Activated CD8-positive, alpha-beta memory T cell treated with anti-CD3 and anti-CD28 coated beads, Interleukin-2, amount 50 U/mL, for 24 hours (primary cell): ENCODE measurements around the gene ZBTB5.
A peak's percentile ranks its signal among the peaks of the same experiment; 100 is the strongest.

Experiments used
- DNase-seq: peaks from one replicate; pipeline ENCODE4 v3.0.0-alpha.2; 2020; ENCODE audit errors: extremely low read depth

Gene ZBTB5

GRCh38 chr9:37424686-37425297 is 40.5 kb downstream of the ZBTB5 start:
- no peak for DNase-seq

- no peak for DNase-seq
Measured at GRCh38 chr9:37424204-37424685, 41.0 kb downstream of the ZBTB5 start.

DNA sequence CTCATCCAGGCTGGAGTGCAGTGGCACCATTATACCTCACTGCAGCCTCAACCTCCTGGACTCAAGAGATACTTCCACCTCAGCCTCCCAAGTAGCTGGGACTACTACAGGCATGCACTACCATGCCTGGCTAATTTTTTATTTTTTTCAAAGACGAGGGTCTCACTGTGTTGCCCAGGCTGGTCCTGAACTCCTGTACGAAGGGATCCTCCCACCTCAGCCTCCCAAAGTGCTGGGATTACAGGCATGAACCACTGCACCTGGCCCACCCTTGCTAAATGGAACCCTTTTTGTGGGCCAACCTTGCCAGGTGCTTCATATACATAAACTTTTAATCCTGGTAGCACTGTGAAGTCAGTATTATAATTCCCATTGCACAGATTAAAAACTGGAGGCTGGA is 41.7 kb downstream of the ZBTB5 start:
- no peak for DNase-seq

GRCh38 chr9:37422289-37423104 is 42.8 kb downstream of the ZBTB5 start, which contains the start of gene GRHPR:
Gene GRHPR, plus strand, starts transcription at chr9:37422696. Its CDS starts 55 bp downstream, at chr9:37422751.
- peak; percentile 76 for DNase-seq

DNA sequence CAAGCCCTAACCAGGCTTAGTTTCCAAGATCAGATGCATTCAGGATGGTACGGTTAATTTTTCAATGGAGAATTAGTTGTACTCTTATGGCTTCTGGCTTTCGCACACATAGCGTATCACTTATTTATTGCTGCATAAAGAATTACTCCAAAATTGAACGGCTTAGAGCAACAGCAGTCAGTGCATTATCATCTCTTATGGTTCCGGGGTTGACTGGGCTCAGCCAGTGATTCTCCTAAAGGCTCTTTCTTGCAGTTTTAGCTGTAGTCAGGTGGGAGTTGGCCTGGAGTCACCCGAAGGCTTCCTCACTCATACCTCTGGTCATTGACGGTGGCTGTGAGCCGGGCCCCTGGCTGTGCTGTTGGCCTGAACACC is 43.3 kb downstream of the ZBTB5 start:
- DNase-seq = no peak

DNA sequence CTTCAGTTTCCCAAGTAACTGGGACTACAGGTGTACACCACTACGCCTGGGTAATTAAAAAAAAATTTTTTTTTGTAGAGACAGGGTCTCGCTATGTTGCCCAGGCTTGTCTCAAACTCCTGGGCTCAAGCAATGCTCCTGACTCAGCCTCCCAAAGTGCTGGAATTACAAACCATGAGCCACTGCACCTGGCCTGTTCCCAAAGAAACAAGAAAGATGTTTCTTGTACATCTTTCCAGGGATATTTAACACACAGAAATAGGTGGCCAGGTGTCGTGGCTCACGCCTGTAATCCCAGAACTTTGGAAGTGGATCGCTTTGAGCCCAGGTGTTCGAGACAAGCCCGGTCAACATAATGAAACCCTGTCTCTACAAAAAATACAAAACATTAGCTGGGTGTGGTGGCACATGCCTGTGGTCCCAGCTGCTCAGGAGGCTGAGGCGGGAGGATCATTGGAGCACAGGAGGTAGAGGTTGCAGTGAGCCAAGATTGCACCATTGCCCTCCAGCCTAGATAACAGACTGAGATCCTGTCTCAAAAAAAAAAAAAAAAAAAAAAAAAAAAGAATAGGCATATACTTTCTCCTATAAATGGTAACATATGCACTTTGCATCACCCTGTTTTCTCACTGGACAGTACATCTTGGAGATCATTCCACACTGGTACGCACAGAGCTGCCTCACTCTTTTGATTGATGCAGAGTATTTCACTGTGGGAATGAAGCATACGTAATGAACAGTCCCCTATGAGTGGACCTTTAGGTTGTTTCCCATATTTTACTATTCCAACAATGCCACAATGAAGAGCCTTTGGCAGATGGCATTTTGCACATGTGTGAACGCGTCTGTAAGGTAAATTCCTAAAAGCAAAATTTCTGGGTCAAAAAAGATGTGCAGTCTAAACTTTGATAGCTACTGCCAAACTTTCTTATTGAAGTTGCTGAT is 44.7 kb downstream of the ZBTB5 start:
- DNase-seq = no peak

- DNase-seq = no peak
Measured at GRCh38 chr9:37419204-37419603, 46.0 kb downstream of the ZBTB5 start.

DNA sequence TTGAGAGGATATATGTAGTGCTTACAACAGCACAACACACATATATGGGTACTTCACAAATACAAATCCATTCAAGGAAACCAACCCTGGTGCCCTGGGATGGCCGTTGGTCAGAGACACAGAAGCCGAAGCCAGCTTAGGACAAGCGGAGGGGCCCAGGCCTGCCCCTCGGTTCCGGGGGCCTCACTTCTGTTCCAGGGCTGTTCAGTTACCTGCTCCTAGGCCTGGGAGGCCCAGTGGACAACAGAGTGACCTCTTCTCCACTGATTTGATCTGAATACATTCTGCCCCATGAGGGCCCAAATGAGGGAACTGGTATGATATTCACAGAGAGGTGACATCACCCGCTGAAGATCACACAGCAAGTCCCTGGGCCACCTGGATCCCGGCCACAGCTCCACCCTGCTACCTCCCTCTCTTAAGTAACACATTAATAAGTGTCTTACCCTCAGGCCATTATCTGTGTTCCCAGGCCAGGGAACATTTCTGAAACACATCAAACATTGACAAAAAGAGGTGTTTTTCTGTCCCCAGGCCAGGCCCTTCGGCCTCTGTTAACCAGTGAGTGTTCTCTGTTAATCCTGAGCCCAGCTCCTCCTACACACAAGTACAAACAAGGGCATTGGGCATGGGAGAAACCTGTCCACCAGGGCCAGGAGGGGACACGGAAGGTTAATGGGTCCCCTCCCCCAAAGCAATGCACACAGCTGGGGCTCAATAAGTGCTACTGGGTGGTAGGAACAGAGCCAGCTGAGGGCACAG is 47.2 kb downstream of the ZBTB5 start:
- DNase-seq = no peak

GRCh38 chr9:37417252-37417803 is 47.9 kb downstream of the ZBTB5 start:
- no peak for DNase-seq

- DNase-seq = peak; percentile 38
Measured at GRCh38 chr9:37415011-37415719, 50.1 kb downstream of the ZBTB5 start.

GRCh38 chr9:37414503-37414943 is 50.7 kb downstream of the ZBTB5 start:
- DNase-seq = no peak

- DNase-seq = no peak
Measured at GRCh38 chr9:37413311-37413710, 51.9 kb downstream of the ZBTB5 start.

DNA sequence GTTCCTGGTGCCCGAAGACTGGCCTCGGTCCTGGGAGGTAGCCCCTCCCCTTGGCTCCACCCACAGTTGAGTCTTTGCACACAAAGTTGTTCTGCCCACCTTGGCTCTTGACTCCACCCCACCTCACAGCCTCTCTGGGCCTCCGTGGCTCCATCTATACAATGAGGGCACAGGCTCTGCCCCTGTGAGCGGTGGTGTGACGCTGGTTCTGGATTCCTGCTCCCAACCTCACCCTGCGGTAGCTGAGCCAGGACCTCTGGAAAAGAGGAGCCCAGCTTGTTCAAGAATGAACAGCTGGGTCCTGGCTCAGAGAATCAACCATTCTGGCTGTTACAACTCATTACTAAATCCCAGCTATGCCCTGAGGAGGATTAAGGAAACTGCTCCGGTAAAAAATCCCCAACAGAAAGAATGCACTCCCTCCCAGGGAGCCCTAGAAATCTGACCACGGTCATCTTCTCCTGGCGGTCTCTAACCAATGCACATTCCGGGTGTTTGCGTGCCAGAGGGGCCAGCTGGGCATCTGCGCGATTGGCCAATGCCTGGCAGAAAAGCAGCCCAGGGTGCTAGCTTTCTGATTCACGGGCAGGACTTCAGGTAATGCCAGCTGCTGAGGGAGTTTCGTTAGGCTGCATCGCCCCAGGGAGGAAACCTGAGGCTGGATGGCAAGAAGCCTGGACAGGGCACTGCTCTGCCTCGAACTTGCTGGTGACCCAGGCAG is 52.7 kb downstream of the ZBTB5 start:
- no peak for DNase-seq

DNA sequence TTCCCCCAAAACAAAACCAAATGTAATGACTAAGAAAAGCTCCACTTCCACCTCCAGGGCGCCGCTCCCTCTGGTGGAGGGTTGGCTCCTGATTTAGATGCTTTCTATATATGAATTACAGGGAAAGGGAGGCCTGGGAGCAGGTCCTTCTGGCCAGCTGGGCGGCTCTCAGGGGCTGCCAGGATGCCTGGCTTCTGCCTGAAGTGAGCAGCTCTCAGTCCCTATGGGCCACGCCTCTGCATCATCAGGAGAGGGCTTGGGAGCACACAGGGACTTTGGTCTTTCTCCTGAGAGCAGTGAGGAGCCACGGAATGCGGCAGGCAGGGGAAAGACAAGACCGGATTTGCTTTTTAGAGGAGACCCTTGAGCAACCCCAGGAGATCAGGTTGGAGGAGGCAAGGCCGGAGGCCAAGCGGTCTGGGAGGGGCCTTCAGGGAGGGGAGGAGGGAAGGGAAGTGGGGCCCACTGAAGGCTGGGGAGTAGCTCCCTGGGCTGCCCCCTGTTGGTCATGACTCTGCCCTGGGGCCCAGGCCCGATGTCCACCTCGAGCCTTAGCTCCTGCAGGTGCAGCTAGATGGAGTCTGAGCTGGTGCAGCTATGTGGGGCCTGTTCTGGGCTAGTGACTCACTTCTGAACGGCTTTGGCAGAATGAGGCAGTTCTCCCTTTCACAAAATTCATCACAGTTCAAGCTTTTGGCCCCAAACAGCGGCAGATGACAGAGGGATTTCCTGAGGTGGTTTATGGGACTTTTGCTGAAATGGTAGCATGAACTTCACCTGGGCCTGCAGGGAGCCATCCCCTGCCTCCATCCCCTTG is 54.1 kb downstream of the ZBTB5 start:
- no peak for DNase-seq

- DNase-seq = no peak
Measured at GRCh38 chr9:37410354-37410861, 54.8 kb downstream of the ZBTB5 start.

DNA sequence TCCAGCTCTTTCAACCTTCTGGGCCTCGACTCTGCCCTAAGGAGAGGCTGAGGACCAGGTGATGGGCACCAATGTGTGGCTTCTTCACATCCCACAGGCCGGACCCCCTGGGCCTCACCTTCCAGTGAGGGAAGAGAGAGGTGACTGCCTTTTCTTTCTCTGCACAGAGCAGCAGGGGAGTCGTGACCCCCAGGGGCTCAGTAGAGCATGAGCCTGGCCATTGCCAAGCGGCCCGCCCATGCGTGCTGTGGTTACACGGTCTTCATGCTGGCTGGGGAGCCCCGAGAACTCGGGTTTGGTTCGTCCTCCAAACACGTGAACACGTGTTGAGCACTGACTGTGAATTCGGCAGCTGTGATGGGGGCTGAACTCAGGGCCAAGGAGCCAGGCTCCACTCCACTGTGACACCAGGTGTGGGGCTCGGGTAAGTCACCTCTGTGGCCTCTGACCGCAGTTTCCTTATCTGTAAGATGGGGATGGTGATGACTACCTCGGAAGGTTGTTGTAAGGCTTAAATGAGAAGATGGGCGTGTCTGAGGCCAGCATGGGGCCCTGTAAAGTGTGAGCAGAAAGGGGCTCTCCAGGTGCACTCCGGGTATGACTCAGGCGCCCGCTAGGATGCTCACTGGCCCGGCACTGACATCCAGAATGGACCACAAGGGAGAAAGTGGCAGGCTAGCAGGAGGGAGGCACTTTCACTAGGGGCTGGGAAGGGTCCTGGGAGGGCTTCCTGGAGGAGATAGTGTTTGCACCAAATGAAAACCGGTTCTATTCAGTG is 56.1 kb downstream of the ZBTB5 start:
- DNase-seq = peak; percentile 33

DNA sequence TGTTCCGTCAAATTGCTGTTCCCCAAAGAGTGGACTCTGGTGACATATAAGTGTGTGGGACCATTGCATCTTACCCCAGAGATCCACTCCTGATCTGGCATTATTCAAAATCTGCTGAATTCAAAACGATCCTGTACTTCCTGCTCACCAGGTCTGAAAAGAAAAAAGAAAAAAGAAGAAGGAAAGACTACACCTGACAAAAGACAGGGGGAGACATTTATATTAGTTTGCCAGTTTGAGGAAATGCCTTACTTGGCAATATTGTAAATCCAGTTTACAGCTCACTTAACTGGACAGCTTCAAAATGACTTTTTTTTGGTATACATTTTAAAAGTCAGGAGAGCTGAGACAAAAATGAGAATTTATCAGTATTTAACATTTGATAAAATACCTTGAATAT is 57.8 kb downstream of the ZBTB5 start:
- DNase-seq = no peak
